GM19438 (cell line): ENCODE data around the gene COL13A1.

Experiments
- ATAC-seq: cut with Tn5 transposase; IDR thresholded peaks from one replicate; pipeline ENCODE4 v1.9.1; 2021; ENCODE audit warnings: low read depth; ENCODE audit not compliant: unreplicated experiment

COL13A1 gene

DNA sequence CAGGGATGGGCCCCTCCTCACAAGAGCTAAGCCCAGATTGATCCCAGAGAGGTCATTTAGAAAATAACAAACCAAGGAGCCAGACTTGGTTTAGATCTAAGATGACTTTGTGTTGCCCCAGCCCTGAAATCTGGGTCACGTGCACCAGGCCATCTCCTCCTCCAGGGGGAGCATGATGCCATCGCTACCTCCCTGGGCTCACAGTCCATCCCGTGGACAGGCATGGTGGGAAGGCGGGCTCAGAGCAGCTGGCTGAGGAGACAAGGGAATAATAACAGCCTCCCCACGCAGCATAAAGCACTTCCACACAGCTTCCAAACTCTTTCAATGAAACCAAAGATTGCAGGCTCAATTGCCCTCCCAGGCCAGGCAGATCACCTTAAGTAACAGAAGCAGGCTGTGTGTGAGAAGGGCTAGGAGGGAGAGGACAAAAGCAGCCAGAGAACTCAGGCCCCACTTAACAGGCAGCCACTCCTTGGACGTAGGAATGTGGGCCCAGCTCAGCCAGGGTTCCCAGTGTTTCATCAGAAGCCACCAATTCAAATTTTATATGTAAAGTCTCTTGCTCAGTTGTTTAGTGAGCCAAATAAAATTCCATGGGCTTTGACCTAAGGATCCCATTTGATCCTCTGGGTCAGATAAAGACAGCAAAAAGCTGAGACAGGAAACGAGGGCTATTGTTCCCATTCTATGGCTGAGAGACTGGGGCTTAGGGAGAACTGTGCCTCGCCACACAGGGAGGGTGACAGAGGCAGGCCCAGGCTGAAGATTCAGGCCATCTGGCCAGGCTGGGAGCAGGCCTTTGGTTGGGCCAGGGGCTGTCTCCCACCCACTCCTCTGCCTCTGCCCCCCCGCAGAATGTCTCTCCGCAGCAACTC, 100.2 kb downstream of the COL13A1 start:
- no peak for ATAC-seq

DNA sequence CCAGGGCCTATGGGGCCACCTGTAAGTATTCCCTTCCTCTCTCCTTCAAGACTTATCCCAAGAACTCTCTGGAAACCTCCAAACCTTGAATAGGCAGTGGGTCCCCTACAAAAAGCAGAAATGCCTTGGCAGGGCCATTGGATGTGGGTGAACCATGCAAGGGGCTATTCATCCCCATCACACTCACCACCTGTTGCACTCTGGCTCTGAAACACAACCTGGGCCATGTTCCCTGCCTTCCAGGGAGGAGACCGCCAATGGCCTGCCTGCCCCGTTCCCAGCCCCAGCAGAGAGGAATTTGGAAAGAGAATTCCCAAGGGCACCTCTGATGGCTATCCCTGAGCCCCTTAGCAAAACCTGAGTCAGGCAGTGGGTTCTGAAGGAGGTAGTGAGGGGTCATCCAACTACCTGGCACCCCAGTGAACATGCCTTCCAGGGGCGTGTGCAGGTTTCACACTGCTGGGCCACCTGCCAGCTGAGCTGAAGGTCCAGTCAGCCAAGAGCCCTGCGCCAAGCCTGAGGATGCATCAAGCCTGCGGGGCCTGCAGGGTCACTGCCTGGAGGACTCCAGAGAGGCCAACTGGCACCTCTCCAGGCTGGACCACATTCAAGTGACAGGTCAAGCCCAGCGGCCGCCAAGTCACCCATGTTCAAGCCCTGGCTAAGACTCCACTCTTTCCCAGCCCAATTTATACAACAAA, 101.3 kb downstream of the COL13A1 start:
- no peak for ATAC-seq

DNA sequence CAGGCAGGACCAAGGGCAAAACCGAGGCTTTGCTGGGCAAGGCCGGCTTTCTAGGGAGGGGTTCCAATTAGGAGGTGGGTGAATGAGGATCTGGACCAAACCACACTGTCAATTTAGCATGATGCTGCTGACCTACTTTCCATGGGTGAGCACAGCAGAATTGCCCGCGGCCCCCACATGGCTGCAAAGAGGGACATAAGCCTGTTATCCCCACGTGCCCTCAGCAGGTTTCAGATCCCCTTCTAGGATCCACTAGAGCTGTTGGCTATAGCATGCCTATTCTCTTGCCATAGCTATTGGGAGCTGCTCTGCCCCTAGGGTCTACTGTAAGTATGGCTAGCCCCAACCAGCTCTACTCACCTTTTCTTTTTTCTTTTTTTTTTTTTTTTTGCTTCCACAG, 102.8 kb downstream of the COL13A1 start:
- no peak for ATAC-seq

DNA sequence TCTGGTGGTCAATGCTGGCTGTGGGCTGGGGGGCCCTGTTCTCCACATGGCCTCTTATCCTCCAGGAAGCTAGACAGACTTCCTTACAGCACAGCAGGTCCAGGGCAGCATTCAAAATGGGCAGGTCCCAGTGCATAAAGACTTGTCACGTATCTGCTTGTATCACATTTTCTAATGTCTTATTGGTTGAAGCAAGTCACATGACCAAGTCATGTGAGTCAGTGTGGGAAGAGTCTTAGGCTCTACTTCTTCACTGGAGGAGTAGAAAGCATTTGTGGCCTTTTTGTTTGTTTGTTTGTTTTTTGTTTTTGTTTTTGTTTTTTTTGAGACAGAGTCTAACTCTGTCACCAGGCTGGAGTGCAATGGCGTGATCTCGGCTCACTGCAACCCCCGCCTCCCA, 104.7 kb downstream of the COL13A1 start:
- ATAC-seq: no peak

- no peak for ATAC-seq
These were observed 105.8 kb downstream of the COL13A1 start for GRCh38 chr10:69907517-69907916.

DNA sequence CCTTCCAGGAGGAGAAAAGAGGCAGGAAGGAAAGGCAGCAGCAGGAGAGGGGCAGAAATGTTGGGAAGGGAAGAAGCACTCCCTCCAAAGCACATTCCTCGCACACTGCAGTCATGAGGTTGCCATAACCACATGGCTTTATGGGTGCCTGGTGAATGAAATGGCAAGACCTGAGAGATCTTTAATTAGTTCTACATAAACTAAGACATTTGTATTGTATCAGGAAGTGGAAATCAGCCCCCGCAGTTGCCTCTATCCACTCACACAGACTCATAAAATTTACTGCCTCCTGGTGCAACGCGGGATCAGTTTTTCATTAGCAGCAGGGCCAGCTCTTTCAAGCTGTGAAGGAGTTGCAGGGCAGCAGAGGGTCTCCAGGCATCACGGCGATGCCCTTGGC, 106.4 kb downstream of the COL13A1 start:
- no peak for ATAC-seq

- no peak for ATAC-seq
These were observed 108.9 kb downstream of the COL13A1 start for GRCh38 chr10:69910561-69910960.

- ATAC-seq: no peak
These were observed 110.2 kb downstream of the COL13A1 start for GRCh38 chr10:69911613-69912528.

- ATAC-seq: no peak
These were observed 110.9 kb downstream of the COL13A1 start for GRCh38 chr10:69912589-69912988.

DNA sequence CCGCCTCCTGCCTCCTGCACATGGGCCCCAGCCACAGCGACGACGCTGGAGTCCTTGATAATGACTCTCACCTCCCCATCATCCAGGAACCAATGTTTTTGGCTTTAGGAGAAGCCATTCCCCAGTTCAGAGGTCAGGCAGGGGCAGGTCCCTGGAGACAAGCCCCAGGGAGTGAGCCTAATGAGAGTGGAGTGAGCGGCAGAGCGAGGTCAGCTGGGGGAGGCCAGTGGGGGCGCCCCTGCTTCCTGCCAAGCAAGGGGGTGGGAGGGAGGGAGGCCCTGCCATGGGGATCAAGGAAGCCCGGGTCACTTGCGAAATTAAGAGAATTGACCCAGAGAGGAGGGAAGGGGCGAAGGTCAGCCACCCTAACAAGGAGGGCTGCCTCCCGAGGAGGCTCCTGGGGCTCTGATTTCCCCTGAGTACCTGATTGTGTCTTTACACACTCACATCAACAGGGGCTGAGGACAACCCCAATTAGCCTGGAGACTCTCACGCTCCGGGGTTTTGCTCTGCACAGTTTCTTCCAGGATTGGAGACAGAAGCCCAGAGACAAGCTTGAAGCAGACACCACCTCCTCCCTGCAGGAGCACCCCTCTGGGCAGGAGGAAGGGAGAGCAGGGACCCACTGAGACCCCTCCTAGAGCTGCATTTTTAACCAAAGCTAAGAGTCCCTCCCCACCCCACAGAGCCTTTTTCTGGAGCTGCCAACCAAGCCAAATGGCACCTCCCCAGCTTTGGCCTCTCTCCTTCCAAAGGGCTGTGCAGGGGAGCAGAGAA, 112.1 kb downstream of the COL13A1 start:
- no peak for ATAC-seq

- ATAC-seq: peak; percentile 80
These were observed 112.9 kb downstream of the COL13A1 start for GRCh38 chr10:69914398-69915214.

GRCh38 chr10:69915215-69915560, 113.5 kb downstream of the COL13A1 start:
- no peak for ATAC-seq

GRCh38 chr10:69916118-69916517, 114.4 kb downstream of the COL13A1 start:
- ATAC-seq: no peak

DNA sequence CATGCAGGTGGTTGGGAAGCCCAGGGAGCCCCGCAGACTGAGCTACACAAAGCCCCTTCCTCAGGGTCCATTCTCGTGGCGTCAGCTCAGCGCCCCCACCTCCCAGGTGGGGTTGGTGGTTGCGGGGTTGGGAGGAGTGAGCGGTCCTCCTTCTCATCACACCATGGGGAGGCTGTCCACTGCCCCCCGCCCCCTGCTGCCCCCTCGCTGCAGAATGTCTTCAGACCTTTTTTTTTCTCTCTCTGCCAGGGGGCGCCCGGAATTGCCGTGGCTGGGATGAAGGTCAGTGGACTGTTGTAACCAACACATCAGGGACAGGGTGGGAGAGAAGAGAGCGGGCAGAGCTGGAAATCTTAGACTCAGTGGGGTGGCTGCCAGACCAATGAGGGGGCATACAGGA, 116.3 kb downstream of the COL13A1 start:
- ATAC-seq: no peak

- no peak for ATAC-seq
These were observed 117.5 kb downstream of the COL13A1 start for GRCh38 chr10:69919250-69919649.

DNA sequence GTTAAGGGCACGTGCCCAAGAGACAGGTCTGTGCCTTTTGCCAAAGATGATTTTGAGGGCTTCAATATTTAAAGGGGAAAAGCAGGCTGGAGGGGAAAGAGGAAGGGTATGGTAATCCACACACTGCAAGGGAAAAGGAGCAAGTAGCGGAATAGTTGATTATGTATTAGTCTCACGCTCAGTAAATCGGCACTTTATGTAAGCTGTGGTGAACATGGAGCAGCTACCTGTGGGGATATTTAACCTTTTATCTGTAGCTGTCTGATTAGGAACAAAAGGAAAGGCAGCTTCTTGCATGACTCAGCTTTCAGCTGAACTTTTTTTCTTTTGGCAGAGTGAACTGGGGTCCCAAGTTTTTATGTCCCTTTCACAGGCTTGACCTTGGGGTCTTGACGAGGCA, 123.4 kb downstream of the COL13A1 start:
- ATAC-seq: no peak

DNA sequence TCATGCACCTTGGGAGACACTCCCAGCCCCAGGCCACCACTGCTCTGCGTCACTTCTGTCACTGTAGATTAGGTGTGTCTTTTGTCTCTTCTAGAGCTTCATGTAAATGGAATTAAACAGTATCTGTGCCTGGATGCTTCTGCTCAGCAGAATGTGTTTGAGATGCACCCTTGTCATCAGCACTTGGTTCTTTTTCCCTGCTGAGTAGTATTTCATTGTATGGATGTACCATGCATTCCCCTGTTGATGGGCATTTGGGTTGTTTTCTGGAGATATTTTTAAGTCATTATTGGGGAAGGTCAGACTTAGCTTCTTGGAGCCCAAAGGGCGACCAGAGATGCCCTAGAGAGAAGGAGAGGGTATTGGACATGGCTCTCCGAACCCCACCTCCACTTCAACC, 126.6 kb downstream of the COL13A1 start:
- ATAC-seq: no peak

- ATAC-seq: no peak
These were observed 127.9 kb downstream of the COL13A1 start for GRCh38 chr10:69929575-69929974.

- no peak for ATAC-seq
These were observed 133.1 kb downstream of the COL13A1 start for GRCh38 chr10:69934768-69935167.
